Heart left ventricle (tissue), 13 donors: ENCODE measurements around the gene SYNRG.

ENCODE experiments used
- CTCF ChIP-seq, 12 donors: fragments of 200-600 bp; sonication (generic) in 4 of 12; IDR thresholded peaks; one replicate each; pipeline versions ENCODE4 v1.5.0 to v1.8.0; 2018 to 2022; ENCODE audit warnings: antibody characterized with exemption in 12 of 12, mild to moderate bottlenecking in 5 of 12
- POLR2A ChIP-seq, 2 donors: fragments of 450-650 bp; IDR thresholded peaks; one replicate each; pipeline ENCODE4 v1.6.1; 2017; ENCODE audit warnings: antibody characterized with exemption in 2 of 2, mild to moderate bottlenecking in 2 of 2, moderate library complexity in 2 of 2
- donor health status: ischemic (EF 13 %, LVEDD 7.1; RV severe dilation, severe dysfunction).
- donor health status: DM: no; HTN: yes; CAD: no.
- donor health status: DM: no; HTN: no; CAD: no.
- donor health status: ischemic (EF 25% LVEDD 6.9; RV normal size, moderate dysfunction).
- donor health status: ischemic (EF 25% LVEDD 5.7; RV mildly dilated, moderate dysfunction).
- donor health status: ischemic (EF 35%, LVEDD 5.7; RV mildly dilated, moderate dysfunction).
- donor health status: nonischemic (EF 11% LVEDD 7.7; RV severe dilation, severe dysfunction).
- donor health status: DM: yes; HTN: yes; CAD: no.
- donor health status: PGD.
- donor health status: ischemic (EF 29% LVEDD 5.4; RV normal size, mild dysfunction).
- donor health status: nonischemic (EF 23%, LVEDD 6.1; RV moderate dilation, normal function).

DNA sequence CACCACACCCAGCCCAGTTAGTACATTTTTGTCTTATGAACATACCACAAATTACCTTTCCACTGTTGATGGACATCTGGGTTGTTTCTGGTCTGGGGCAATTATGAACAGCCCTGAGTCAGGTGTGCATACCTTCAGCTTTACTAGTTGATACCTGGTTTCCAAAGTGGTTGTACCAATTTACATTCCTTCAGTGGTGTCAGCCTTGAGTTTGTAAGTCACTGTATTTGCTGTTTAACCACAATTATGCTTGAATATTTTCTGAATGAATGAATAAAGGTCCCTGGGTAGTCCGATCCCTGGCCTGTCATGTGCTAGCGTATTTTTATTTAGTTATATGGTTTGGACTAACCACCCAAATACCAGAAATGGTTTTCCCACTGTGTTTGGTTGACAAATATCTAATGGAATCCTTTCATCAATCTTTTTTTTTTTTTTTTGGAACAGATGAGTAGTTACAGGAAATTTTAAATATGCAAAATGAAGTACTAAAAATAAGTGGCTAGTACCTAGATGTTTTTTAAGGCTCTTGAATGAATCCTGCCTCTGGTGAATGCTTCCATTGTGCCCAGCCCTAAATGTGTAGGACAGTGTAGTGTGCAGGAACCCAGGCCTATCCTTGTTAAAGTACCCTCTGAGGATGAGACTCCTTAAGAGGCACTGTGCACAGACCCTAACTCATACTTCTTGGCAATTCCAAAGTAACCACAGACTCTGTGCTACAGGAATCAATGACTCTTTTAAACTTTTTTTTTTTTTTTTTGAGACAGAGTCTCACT lies 115.8 kb downstream of the SYNRG start:
- TF ChIP-seq CTCF (IDR thresholded peaks at IDR 0.05) = no peak
- no peak for TF ChIP-seq POLR2A (IDR thresholded peaks at IDR 0.05)
